Panc1 (cell line): ENCODE data around the gene MAP6.

Source experiments
- POLR2AphosphoS5 ChIP-seq: IDR thresholded peaks from 2 replicates; pipeline ENCODE4 v1.6.1; 2012; ENCODE audit warnings: mild to moderate bottlenecking, low read depth, low read length, moderate library complexity
- TF ChIP-seq, protein P1 (sequence below): fragments of 450-650 bp; IDR thresholded peaks from 2 replicates; pipeline ENCODE4 v1.5.1; 2017; ENCODE audit warnings: mild to moderate bottlenecking
- TF ChIP-seq, protein P2 (sequence below), 2 experiments: IDR thresholded peaks; 2 replicates each; pipeline ENCODE4 v1.6.1; 2011 to 2012; ENCODE audit warnings: low read depth in 2 of 2, control low read depth in 1 of 2, low read length in 1 of 2, mild to moderate bottlenecking in 1 of 2, moderate library complexity in 1 of 2; ENCODE audit not compliant: insufficient read depth in 1 of 2

DNA sequence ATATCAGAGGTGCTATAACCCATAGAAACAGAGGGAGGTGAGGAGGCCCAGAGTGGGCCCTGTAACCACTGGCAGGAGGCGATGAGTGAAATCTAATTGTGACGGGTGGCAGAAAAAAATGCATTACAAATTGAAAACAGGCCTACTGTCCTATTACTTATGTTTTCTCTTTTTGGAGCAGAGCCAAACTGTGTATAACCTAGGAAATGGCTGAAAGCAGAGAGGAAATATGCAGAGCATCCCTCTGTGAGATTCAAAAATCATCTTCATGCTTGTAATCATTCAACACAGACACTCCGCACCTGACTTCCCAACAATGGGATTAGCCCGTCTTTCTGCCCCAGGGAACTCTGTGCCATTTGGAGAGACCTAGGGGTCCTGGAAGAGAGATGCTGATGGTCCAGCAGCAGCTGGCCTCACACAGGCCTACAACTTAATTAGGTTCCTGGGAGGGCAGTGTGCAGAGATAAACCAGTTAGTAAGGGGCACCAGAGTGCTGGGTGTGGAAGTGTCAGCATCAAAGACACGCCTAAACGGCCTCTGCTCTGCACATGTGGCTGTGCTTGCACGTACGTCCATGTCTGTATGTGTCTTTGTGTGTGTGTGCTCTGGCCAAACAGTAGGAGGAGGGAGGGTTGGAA, 41.8 kb downstream of the MAP6 start:
- TF ChIP-seq, protein P1, sequence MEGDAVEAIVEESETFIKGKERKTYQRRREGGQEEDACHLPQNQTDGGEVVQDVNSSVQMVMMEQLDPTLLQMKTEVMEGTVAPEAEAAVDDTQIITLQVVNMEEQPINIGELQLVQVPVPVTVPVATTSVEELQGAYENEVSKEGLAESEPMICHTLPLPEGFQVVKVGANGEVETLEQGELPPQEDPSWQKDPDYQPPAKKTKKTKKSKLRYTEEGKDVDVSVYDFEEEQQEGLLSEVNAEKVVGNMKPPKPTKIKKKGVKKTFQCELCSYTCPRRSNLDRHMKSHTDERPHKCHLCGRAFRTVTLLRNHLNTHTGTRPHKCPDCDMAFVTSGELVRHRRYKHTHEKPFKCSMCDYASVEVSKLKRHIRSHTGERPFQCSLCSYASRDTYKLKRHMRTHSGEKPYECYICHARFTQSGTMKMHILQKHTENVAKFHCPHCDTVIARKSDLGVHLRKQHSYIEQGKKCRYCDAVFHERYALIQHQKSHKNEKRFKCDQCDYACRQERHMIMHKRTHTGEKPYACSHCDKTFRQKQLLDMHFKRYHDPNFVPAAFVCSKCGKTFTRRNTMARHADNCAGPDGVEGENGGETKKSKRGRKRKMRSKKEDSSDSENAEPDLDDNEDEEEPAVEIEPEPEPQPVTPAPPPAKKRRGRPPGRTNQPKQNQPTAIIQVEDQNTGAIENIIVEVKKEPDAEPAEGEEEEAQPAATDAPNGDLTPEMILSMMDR = no peak
- no peak for TF ChIP-seq POLR2AphosphoS5
- TF ChIP-seq, protein P2, sequence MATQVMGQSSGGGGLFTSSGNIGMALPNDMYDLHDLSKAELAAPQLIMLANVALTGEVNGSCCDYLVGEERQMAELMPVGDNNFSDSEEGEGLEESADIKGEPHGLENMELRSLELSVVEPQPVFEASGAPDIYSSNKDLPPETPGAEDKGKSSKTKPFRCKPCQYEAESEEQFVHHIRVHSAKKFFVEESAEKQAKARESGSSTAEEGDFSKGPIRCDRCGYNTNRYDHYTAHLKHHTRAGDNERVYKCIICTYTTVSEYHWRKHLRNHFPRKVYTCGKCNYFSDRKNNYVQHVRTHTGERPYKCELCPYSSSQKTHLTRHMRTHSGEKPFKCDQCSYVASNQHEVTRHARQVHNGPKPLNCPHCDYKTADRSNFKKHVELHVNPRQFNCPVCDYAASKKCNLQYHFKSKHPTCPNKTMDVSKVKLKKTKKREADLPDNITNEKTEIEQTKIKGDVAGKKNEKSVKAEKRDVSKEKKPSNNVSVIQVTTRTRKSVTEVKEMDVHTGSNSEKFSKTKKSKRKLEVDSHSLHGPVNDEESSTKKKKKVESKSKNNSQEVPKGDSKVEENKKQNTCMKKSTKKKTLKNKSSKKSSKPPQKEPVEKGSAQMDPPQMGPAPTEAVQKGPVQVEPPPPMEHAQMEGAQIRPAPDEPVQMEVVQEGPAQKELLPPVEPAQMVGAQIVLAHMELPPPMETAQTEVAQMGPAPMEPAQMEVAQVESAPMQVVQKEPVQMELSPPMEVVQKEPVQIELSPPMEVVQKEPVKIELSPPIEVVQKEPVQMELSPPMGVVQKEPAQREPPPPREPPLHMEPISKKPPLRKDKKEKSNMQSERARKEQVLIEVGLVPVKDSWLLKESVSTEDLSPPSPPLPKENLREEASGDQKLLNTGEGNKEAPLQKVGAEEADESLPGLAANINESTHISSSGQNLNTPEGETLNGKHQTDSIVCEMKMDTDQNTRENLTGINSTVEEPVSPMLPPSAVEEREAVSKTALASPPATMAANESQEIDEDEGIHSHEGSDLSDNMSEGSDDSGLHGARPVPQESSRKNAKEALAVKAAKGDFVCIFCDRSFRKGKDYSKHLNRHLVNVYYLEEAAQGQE (IDR thresholded peaks at IDR 0.05; ENCODE audit: insufficient read depth in 1 of 2, low read depth in 2 of 2, low read length in 1 of 2) = no peak
